Measurements from ENCODE around the gene LTA4H.

- TF ChIP-seq CTCF (optimal IDR thresholded peaks at IDR 0.05 in 1 of 3, IDR thresholded peaks at IDR 0.05 in 1 of 3, conservative IDR thresholded peaks at IDR 0.05 in 1 of 3; ENCODE audit: extremely low read depth in 1 of 3, insufficient read depth in 2 of 3, low read length in 3 of 3) (no peak), EZH2 (IDR thresholded peaks at IDR 0.05; ENCODE audit: low read length) (no peak)
Observed at GRCh38 chr12:96077081-96077480, 41.7 kb upstream of the LTA4H start.
